ENCODE measurements around the gene SPSB1.

SPSB1 gene

DNA sequence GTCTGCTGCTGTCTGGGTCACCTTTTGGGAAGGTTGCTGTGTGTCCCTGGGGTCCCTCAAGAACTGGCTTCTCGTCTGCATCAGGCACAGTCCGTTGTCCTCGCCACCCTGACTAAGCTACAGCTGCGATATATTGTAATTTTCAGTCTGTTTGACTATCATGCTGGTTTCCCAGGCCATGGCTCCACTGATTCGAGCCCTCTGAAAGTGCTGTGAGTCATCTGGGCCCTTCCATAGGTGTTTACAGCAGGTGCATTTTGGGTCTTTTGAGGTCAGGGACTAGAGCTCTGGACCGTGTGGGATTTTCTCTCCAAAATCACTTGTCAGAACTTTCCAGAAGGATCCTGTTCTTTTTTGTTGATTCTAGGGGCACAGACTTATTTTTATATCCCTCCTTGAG is 52.8 kb downstream of the SPSB1 start:
- no peak for DNase-seq (ENCODE audit: low read depth)

DNA sequence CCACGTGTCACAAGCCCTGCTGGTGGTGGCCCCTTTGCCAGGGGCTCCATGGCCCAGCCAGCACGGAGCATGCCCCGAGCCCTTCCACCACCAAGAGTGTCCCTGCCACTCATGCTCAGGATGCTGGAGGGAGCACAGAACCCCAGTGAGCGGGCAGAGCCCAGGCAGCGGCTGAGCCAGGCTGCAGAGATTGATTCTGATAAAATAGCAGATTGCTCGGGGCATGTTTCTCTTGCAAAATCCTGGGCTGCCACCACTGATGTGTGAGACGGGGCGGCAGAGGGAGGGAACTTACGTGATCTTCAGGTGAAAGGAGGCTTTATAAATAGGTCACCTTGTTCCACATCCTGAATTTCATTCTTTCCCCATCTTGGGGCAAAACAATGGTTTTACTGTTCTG is 53.2 kb downstream of the SPSB1 start:
- no peak for DNase-seq (ENCODE audit: low read depth)

DNA sequence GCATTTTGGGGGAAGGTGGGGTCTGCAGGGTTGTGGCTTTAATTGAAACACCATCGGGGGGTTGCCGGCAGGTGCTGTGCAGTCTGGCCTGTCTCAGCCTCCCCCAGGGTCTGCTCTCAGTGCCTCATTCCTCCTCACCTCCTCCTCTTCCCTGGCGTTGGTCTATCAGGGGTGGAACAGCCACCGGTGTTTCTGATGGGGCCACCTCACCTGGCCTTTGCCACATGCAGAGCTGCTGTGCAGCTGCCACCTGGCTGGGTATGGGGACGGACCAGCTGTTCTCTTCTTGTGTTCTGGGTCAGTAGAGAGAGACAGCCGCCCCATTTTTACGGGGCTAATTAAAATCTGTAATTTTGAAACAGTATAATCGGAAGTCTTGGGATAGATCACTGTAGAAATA is 53.9 kb downstream of the SPSB1 start:
- DNase-seq (ENCODE audit: low read depth) = no peak

DNA sequence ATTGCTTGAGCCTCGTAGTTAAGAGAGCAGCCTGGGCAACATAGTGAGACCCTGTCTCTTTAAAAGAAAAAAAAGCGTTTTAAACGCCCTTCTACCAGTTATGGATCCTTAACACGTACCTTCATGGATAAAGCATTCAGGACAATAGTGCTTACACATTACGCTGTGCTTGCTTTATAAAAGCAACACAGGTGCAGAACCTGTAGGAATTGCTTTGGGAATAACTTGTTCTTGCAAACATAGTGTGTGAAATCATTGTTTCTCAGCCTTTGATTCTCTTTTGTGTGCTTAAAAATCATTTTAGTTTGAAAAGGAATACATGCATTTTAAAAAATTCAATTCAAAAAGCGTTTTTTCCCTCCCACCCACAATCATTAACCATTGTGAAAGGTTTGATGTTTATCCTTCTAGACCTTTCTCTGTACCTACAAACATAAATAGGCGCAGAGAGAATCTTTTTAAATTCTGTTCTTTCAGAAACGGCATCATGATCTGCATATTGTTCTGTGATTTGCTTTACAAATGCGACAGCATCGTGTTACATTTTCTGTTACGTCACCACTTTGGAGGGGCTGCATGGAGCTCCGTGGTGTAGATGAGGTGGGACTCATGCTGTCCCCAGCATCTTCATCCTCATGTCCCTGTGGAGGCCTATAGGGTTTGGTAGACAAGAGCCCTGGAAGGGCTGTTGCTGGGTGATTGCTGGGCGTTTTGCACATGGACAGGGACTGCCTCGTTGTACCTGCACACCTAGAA is 54.6 kb downstream of the SPSB1 start:
- DNase-seq (ENCODE audit: low read depth) = no peak

DNA sequence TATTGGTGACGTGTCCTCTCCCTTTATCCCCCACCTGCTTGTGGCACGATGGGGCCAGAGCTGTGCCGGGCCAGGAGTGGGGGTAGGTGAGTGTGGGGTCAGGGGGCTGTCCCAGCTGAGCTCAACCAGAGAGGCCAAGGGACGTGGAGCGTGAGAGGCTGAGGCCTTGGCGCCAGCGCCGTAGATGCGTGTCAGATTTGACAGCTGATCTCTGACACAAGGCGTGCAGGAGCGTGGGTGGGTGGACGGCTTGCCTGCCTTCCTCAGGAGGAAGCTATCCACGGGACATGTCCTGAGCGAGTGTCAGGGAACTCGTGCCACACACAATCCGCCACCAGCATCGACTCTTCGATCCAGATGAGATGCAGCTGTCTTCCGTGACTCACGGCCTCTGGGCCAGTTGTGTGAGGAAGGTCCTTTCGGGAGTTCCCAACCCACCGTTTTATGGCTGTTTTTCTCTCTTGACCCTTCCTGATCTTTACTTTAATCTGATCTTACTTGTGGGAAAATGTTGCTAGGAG is 56.7 kb downstream of the SPSB1 start:
- DNase-seq (ENCODE audit: low read depth) = no peak

DNA sequence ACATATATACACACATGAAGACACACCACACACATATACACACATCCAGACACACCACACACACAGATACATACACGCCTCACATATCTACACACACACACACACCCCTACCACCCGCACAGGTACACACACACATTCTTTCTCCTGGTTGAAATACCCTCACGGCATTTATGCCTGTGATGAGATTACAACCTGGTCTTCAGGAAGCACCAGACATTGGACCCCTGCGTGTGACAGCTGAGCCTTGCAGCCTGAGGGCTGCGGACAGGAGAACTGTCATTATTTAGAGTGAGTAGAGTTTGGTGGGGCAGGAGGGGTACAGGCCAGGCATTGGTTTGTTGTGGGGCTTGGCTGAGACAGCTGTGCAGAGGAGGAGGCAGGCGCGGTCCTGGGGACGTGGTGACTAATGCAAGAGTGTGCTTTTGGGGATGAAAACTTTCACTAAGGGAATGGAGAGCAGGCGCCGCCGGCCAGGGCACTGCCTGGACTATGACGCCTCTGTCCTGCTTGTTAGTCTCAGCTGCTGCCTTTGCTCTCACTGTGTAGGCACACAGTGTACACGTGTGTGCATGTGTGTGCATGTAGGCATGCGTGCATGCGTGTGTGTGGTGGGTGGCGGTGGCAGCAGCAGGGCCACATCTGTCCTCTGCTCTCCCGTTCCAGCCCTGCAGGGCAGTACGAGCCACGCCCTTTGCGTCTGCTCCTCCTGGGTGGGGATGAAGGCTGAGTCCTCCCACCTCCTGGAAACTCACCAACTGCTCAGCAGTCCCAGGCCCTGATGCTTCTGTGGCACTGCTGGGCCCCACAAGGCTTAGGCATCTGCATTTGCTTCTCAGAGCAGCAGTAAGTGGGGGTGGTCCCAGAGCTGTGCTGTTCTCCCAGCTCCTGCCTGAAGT is 57.6 kb downstream of the SPSB1 start:
- DNase-seq (ENCODE audit: low read depth) = no peak

DNA sequence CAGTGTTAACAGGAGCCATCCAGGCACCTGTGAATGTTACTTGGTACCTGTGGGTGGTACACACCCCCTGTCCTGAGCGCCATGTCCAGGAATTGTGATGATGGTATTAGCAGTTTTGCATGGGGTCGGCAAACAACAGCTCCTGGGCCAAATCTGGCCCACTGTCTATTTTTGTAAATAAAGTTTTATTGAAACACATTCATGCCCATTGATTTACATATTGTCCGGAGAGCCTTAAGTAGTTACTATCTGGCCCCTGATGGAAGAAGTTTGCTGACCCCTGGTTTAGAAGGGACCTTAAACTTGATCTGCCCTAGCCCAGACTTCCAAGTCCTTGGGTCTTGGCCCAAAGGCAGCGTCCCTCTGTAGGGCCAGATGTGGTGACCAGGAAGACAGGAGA is 58.3 kb downstream of the SPSB1 start:
- no peak for DNase-seq (ENCODE audit: low read depth)

DNA sequence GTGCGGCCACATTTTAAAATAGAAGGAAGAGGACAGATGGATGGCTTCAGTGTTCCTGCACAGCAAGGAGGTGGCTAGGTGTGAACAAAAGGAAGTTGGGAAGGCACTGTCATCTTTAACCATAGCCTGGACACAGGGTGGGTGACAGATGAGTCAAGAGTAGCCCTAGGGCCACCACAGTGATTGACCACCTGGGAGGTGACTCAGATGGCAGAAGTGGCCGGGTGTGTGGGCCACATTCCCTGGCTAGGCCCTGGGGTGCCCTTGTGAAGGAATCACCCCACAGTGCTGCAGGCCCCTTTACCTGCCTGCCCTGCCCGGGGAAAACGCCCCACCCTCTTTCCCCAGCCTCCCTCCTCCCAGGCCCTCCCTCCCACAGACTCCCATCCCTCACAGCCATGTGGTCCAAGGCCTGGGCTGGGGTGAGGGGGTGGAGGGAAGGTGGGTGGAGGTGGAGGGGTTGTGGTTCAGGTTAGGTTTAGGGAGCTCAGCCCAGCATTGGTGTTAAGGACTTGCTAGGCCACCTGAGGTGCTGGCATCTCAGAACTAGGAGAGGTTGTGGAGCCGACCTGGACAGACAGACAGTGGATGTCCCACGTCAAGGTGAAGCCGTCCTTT is 59.1 kb downstream of the SPSB1 start:
- no peak for DNase-seq (ENCODE audit: low read depth)

DNA sequence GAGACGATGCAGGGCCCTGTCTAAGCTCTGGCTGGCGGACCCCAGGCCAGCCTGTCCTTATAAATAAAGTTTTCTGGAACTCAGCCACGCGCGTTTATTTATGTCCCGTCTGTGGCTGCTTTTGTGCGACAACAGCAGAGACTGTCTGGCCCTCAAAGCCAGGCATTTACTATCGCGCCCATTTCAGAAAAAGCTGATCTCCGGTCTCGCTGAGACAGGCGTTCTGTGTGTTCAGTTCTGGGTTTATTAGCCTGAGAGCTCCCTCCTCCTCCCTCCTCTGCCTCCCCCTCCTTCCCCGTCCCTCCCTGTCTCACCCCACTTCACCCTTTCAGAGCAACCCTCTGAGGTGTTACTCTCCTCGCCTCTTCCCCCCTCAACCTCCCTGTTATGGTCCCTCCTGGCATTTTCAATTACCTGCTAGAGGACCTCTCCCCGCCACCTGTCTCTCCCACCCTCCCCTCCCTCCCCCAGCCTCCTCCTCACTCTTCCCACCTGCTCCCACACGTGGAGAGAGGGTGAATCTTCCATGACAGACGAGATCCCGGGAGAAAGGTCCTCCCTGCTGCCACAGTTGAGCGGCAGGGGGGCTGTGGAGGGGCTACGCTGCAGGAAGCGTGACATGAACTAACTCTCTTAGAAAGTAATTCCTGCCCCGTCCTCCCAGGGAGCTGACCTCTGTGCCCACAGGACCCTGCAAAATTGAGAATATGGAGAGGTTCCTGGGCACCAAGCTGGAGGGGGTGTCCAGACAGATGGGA is 59.9 kb downstream of the SPSB1 start:
- DNase-seq (ENCODE audit: low read depth) = no peak

DNA sequence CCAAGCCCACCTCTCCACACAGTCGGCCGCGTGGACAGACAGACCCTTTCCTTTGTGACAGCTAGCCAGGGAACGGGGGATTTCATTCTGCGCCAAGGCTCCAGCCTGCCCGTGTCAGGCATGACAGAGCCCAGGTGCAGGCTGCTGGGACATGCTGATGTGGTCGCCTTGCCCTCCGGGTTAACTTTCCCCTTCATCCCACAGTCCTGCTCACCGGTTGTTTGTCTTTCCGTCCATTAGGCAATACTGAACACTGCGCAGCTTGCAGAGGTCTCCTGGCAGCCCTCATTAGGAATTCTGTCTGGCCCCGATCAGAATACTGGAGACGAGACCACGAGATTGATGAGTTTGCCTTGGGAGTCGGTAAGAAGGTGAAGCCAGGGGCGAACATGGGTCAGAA is 62.8 kb downstream of the SPSB1 start:
- DNase-seq (ENCODE audit: low read depth) = no peak

DNA sequence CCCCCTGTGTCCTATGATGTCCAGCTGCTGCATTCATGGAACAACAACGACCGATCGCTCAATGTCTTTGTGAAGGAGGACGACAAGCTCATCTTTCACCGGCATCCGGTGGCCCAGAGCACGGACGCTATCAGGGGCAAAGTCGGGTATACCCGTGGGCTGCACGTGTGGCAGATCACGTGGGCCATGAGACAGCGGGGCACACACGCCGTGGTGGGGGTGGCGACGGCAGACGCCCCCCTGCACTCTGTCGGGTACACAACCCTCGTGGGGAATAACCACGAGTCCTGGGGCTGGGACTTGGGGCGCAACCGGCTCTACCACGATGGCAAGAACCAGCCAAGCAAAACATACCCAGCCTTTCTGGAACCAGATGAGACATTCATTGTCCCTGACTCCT is 63.3 kb downstream of the SPSB1 start:
- DNase-seq (ENCODE audit: low read depth) = no peak

DNA sequence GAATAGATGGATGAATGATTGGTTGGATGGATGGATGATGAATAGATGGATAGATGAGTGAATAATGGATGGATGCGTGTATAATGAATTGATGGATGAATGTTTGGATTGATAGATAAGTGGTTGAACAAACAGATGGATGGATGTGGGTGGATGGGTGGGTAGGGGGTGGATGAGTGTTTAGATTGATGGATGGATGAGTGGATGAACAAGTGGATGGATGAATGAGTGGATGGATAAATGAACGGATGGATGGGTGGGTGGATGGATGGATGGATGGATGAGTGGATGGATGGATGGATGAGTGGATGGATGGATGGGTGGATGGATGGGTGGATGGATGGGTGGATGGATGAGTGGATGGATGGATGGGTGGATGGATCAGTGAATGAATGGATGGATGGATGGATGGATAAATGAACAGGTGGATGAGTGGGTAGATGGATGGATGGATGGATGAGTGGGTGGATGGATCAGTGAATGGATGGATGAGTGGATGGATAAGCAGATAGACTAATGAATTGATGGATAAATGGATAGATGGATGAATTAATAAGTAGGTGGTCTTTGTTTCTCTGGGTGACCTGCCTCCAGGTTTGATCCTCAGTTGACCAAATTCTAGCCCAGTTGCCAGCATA is 64.3 kb downstream of the SPSB1 start:
- DNase-seq (ENCODE audit: low read depth) = no peak

DNA sequence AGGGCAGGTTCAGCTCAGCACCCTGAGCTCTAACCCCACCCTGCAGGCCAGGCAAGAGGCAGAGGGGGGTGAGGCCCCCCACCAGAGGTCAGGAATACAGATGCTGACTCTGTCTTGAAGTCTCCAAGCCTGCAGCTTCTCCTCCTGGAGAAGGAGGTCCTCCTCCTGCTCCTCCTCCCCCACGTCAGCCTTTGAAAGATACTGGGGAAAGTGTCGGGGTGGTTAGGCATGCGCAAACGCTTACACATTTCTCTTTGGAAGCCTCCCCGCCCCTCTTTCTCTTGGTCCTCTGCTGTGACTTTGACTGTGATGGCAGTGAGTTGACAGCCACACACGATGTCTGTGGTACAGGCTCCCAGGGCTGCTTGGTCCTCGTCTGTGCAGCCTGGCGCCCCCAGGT is 65.3 kb downstream of the SPSB1 start:
- DNase-seq (ENCODE audit: low read depth) = no peak

DNA sequence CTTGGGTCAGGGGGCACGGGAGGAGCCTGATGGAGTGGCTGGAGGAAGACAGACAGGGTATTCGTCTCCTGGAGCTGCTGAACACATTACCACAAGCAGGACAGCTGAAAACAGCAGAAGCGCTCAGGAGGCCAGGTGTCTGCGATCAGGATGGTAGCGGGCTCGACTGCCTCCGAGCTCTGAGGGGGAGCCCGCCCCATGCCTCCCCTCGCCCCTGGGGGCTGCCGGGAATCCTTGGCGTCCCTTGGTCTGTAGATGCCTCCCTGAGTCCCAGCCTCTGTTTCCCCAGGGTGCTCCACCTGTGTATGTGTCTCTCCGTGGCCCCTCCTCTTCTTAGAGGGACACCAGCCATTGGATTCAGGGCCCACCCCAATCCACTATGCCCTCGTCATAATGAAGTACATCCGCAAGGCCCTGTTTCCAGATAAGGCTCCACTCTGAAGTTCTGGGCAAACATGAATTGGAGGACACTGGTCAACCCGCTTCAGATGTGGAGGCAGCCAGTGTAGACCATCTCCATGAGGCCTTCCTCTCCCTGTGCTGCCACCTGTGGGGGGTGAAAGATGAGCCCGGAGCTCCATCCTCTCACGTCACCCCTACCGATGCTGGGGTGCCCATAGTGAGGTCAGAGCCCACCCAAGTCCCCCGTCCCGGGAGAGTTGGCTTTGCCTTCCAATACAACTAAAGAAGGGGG is 67.8 kb downstream of the SPSB1 start:
- DNase-seq (ENCODE audit: low read depth) = no peak

DNA sequence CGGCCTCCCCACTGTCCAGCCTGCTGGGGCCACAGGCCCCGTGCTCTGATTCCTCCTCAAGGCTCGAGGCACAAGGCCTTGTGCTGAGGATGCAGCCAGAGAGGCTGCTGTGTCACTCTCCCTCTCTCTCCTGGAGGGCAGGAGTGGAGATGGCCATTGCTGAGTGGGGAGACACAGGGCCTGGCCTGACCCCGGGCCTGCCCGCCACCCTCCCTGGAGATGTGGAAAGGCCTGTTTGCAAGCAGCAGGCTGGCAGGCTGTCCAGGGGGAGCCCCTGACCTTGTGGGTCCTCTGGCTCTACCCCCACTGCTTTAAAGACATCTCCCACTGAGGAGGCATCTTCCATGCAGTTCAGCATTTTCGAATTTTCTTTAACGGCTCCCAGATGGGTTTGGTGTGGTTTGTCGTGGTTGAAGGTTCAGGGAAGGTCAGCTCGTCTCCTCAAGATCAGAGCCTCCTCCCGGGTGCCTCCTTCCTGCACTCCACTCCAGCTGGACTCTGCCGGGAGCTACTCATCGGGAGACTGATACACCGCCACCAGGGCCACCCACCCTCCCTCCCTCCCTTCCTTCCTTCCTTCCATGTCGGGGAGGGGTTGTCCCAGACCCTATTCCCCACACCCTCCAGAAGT is 69.1 kb downstream of the SPSB1 start:
- DNase-seq (ENCODE audit: low read depth) = no peak

DNA sequence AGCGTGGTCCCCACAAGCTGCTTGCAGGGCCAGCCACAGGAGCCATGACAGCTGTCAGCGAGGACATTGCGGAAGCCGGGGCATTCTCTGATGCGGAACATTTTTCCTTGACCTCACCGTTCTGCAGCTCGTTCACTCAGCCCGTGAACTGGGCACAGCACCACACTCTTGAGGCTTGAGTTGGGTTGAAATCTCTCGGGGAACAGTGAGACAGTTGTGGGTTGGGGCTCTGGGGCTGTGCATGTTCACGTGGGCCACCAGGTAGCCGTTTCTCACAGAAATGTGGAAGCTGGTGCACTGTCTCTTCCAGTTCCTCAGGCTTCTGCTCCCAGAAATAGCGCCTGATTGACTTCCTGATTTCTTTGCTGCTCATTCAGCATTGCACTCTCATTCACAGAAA is 69.8 kb downstream of the SPSB1 start:
- no peak for DNase-seq (ENCODE audit: low read depth)

DNA sequence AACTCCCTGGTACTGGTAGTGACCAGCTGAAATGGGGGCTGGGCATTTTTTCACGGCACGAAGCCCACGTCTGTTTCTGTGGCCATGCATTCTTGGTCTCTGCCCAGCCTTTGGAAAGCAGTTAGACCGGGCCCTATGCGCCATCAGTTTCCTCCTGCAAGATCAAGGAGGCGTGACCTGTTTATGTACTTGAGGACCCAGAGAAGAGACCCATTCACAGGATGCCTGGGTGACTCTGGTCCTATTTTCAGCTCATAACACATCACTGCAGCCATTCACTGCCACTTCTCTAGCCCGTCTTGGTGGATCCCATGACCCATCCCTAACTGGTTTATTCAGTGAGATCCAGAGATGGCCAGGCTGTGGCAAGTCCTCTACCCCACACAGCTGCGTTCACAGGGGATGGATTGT is 70.4 kb downstream of the SPSB1 start:
- DNase-seq (ENCODE audit: low read depth) = no peak

DNA sequence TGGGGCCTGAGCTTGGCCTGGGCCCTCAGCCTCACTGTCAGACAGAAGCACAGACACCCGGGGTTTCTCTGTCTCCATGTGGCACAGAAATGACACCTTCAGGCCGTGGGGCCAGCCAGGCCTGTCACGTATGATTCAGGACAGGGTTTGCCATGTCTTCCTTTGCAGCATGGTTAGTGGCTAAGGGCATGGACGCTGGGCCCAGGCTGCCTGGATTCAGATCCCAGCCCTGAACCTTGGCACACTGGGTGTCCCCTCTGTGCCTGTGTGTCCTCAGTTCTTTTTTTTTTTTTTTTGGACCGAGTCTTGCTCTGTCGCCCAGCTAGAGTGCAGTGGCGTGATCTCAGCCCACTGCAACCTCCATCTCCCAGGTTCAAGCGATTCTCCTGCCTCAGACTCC is 73.6 kb downstream of the SPSB1 start:
- DNase-seq (ENCODE audit: low read depth) = no peak

DNA sequence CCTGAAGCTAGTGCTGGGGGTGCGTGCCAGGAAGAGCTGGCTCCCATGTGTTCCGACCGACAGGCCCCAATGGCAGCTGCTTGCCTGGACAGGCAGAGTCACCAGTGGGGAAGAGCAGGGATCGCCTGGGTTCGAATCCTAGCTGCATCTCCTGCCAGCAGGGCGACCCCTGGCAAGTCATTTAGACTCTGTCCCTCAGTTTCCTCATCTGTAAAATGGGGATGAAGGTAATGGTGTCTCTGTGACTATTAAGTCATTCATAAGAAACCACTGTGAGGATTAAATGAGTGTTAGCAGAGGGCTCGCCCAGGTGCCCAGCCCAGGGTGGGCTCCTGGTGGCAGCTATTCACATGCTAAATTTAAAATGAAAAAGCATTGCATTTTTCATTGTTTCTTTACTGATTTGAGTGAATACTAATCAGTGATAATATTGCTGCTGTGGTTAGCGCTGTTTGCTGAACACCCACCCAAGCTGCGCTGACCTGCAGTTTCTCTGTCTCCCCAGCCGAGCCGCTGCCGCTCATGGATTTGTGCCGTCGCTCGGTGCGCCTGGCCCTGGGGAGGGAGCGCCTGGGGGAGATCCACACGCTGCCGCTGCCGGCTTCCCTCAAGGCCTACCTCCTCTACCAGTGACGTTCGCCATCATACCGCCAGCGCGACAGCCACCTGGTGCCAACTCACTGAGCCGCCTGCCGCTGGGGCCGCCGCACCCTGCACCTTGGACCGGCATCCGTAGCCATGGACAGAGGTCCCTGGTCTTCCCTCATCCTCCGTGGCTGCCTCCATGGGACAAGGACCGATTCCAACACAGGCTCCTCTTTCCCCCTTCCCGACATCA is 74.5 kb downstream of the SPSB1 start:
- no peak for DNase-seq (ENCODE audit: low read depth)

DNA sequence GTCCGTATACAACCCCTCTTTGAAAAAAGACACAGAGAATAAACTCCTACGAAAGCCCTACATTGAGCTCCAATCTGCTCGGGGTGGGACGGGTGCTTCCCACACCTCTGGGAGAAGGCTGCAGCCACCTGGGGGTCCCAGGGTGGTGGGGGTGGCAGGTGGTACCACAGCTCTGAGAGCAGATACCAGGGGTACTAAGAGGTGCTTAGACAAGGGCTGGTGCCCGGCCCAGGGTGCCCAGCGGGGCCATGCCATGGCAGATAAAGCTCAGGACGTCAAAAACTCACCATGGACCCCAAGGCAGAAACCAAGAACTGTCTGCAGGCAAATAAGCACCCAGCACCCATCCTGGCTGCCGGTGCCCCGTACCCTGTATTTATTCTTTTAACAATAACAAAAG is 75.1 kb downstream of the SPSB1 start:
- DNase-seq (ENCODE audit: low read depth) = no peak
